Subcutaneous adipose tissue (tissue), 4 donors: ENCODE results near the gene PNPO. TPM values are rescaled to one million over a fixed set of nuclear protein-coding genes. Genes with fewer than 3 reads are reported as not detected.

ENCODE experiments used
- CTCF ChIP-seq: fragments of 450-650 bp; IDR thresholded peaks from one replicate; pipeline ENCODE4 v1.5.1; 2016; ENCODE audit warnings: low read depth, mild to moderate bottlenecking, control low read depth, antibody characterized with exemption, moderate library complexity
- total RNA-seq, 4 donors: library from RNA; depleted of rRNA; stranded (reverse); fragments of >200 nt; gene quantifications; one replicate each; pipeline ENCODE4 v1.1.0, GENCODE V29; 2016

Gene PNPO
- total RNA-seq, 4 donors from 2014 or later = 22.9 to 34.7 (median 27.4) TPM

DNA sequence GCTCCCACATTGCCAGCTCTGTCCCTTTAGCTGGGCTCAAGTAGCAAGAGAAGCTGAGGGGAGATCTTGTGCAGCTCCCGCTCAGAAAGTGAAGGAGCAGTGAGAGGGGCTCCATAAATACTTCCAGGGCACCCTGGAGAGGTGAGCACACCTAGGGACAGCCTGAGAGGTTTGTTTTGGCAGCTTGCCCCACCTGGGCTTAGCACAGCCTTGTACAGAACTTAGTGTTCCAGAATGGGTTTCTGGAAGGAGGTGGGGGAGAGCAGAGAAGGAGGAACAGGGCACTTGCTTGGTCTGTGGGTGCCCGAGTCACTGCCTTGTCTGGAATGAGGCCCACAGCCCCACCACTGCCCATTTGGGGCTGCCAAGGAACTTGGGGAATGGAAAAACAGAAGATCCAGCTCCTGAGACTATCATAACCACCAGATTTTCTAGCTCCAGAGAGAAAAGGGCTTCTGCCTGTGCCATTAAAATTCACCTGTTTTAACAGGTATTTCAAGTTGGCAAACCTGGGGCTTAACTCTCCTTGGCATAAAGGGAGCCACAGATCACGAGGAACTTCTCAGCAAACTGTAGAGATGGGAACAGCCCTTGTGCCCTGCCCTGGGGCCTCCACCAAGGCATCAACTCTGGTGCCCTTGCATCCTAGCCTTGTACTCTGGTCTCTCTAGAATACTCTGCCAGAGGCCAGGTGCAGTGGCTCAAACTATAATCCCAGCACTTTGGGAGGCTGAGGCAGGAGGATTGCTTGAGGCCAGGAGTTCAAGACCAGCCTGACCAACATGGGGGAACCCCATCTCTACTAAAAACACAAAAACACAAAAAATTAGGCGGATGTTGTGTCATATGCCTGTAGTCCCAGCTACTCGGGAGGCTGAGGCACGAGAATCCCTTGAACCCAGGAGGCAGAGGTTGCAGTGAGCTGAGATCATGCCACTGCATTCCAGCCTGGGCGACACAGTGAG, 14.4 kb downstream of the PNPO start:
- no peak for TF ChIP-seq CTCF

DNA sequence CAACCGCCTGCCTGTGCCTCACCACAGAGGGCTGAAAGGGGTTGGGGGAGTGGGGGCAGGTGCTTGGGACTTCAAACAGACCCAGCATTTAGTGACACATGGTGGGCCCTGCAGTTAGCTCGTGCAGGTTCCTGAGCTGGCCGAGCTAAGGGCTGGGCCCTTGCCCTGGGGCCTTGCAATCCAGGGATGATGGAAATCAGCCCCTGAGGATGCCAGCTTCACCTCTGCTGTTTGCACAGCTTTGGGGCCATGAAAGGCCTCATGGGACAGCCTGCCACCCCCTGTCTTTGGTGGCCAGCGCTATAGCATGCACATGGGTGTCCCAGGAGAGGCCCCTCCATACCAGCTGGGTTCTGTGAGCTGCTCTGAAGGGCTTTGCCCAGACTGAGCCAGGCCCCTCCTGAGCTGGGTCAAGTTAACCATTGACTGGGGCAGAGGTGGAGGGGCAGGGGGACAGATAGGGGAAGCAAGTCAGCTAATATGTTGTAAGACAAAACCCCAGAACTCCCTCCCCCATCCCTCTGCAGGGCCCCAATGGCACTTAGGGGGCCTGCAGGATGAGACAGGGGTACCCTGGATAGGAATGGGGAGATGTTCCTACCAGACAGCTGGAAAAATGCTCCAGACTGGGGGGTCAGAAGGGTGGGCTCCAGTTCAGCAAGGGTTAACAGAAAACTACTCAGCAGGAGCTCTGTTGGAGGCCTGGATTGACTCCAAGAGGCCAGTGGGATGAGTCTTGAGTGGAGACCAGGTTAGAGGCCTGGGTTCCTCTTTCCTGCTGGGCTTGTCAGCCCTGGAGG, 15.6 kb downstream of the PNPO start:
- no peak for TF ChIP-seq CTCF

DNA sequence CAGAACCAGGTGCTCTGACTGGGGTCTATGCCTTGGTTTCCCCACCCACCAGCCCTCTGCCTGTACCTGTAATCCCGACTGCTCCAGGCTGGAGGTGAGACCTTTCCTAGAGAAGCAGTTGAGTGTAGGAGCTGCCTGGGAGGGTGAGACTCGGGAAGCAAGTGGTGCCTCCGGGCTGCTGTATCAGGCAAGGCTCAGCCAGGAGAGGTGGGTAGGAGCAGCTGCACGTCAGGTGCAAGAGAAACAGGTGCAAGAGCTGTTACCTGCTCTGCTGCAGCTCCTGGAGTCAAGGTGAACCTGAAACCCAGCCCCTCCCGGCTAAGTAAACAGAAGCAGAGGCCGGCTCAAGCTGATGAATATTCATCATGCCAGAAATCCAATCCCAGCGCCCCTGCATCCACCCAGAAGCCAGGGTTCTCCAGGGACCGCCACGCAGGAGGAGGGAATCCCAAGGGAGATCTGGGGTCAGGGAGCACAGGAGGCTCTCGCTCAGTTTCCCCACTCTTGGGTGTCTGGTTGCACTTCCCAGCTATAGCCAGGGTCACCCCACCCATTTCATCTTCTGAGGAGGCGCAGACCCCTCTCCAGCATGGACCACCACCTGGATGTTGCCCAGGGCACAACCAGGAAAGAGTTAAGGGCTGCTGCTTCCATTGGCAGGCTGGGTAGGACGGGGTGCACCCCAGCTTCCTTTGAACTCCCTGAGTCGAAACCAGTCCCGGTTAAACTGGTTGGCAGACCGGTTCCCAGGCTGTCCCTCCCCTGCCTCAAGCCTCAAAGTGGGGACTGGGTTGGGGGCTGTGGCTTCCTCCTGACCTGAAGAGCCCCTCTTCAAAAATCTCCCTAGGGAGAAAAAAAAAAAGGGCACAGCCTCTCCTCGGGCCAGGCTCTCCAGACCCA, 16.5 kb downstream of the PNPO start, which contains the start of gene PRR15L:
Gene PRR15L, minus strand, starts transcription at position 293 of the 900 bp plus-strand sequence. CDS start 4,649 bp downstream, outside the sequence.
- no peak for TF ChIP-seq CTCF

DNA sequence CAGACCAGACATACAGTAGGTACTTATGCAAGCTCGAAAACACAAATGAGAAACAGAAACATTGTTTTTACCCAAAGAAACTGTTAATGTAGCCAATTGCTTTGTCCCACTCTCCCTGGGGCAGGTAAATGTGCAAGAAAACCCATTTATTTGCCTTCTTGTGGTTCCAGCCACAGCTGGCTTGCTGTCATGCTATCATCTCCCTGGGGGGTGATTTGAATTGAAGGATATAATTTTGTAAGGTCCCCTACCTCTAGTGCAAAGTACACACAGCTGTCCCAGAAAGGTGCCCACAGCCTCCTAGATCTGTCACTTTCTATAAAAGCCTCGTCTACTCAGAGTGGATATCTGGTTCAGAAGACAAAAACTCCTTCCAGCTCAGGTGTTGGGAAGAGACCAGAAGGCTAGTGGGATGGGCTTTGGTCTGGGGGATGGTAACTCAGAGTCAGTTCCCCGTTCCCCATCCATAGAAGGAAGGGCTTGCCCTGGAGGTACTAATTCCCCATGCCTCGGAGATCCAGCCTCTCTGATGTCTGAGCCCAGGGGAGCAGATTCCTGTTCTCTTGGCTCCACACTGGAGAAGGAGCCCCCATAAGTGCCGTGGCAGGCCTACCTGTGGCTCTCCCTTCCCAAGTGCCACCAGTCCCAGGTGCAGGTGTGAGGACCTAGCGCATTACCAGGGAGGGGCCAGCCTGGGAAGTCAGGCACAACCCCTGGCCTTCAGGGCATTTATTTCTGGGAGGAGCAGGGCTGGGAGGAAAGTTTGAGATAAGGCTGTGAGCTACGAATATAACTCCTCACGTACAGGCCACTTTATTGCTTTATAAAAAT, 18.7 kb downstream of the PNPO start:
- TF ChIP-seq CTCF = no peak

DNA sequence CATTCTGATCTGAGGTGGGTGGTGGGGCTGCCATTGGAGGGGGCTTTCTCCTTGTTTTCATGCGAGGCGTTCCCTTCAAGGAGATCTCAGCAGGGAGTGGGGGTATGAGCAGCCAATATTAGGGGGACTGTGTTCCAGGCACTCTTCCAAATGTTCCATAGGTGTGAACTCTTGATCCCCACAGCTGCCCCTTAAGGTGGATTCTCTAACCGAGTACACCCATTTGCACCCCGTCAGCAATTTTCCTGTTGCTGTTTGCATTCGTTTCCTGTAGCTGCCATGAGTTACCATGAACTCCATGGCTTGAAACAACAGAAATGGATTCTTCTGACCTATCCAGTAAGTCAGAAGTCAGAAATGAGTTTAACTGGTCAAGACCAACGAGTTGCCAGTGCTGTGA, 20.0 kb downstream of the PNPO start:
- TF ChIP-seq CTCF = no peak

DNA sequence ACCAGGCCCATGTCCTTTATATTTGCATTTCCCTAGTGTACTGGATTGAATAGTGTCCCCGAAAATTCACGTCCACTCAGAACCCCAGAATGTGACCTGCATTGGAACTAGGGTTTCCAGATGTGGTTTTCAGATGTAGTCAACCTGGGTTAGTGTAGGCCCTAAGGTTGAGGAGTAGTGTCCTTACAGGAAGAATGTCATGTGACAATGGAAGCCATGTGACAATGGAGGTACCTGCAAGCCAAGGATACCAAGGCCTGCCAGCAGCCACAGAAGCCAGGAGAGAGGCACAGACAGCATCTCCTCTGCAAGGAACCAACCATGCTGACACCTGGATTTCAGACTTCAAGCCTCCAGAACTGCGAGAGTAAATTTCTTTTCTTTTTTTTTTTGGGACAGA, 21.5 kb downstream of the PNPO start:
- no peak for TF ChIP-seq CTCF
